HEK293 (cell line): Measurements from ENCODE around the gene SAMD11.

Experiments used
- CTCF ChIA-PET: fragments of 350-600 bp; formaldehyde crosslinking; extraction: SDS; loops from one replicate; lab custom pipeline; 2021; ENCODE audit warnings: antibody characterized with exemption; lab: Yijun Ruan, JAX
- POLR2A ChIA-PET: fragments of 300-600 bp; formaldehyde crosslinking; extraction: SDS; loops from one replicate; lab custom pipeline; 2020; ENCODE audit warnings: antibody characterized with exemption, inconsistent platforms; lab: Yijun Ruan, JAX
- H3K27ac ChIP-seq: fragments of 200-500 bp; sonication (Bioruptor generic); 2 replicates; pipeline ENCODE4 v1.5.1; 2014; ENCODE audit warnings: low read depth, low read length, control low read depth, inconsistent platforms; ENCODE audit errors: extremely low read depth
- H3K36me3 ChIP-seq, 2 experiments: fragments of 200-500 bp in 1 of 2; sonication (Bioruptor generic) in 1 of 2; 1 replicate in 1 of 2; 2 replicates in 1 of 2; pipeline ENCODE4 v1.5.1; 2014 to 2017; ENCODE audit warnings: inconsistent platforms in 2 of 2, low read length in 2 of 2; ENCODE audit not compliant: control insufficient read depth in 2 of 2, insufficient read depth in 1 of 2
- H3K4me1 ChIP-seq: fragments of 200-500 bp; sonication (Bioruptor generic); 2 replicates; pipeline ENCODE4 v1.5.1; 2014; ENCODE audit warnings: mild to moderate bottlenecking, low read length, inconsistent platforms; ENCODE audit not compliant: control insufficient read depth, insufficient read depth
- H3K4me3 ChIP-seq: 2 replicates; pipeline ENCODE4 v1.5.1; 2011; ENCODE audit warnings: low read depth, mild to moderate bottlenecking, control low read depth, low read length, moderate library complexity
- H3K9me3 ChIP-seq: fragments of 200-500 bp; sonication (Bioruptor generic); 2 replicates; pipeline ENCODE4 v1.5.1; 2014; ENCODE audit warnings: low read depth, low read length, inconsistent platforms; ENCODE audit not compliant: control insufficient read depth, insufficient read depth
- HOXD13 ChIP-seq: sonication (generic); formaldehyde crosslinking; IDR thresholded peaks from 2 replicates; pipeline ENCODE4 v1.8.0; 2022; ENCODE audit warnings: missing genetic modification reagents, borderline replicate concordance
- KLF16 ChIP-seq: fragments of 450-650 bp; formaldehyde crosslinking; IDR thresholded peaks from 2 replicates; pipeline ENCODE4 v1.5.1; 2017; ENCODE audit warnings: missing biosample characterization, missing genetic modification characterization
- OVOL3 ChIP-seq: fragments of 450-650 bp; formaldehyde crosslinking; IDR thresholded peaks from 2 replicates; pipeline ENCODE4 v1.5.1; 2016; ENCODE audit warnings: missing biosample characterization, missing genetic modification characterization
- REST ChIP-seq: fragments of 450-650 bp; formaldehyde crosslinking; IDR thresholded peaks from 2 replicates; pipeline ENCODE4 v1.5.1; 2016; ENCODE audit warnings: missing biosample characterization, missing genetic modification characterization
- ZBTB48 ChIP-seq: fragments of 450-650 bp; formaldehyde crosslinking; IDR thresholded peaks from 2 replicates; pipeline ENCODE4 v1.5.1; 2016; ENCODE audit warnings: missing biosample characterization, missing genetic modification characterization
- ZBTB49 ChIP-seq: fragments of 450-650 bp; formaldehyde crosslinking; IDR thresholded peaks from 2 replicates; pipeline ENCODE4 v1.5.1; 2016; ENCODE audit warnings: missing biosample characterization, missing genetic modification characterization, low read depth
- ZBTB7A ChIP-seq: fragments of 450-650 bp; formaldehyde crosslinking; IDR thresholded peaks from 2 replicates; pipeline ENCODE4 v1.5.1; 2016; ENCODE audit warnings: low read depth, missing biosample characterization, missing genetic modification characterization
- ZNF174 ChIP-seq: fragments of 450-650 bp; formaldehyde crosslinking; IDR thresholded peaks from 2 replicates; pipeline ENCODE4 v1.5.0; 2017; ENCODE audit warnings: missing biosample characterization, mild to moderate bottlenecking, missing genetic modification characterization
- ZNF175 ChIP-seq: fragments of 450-650 bp; formaldehyde crosslinking; IDR thresholded peaks from 2 replicates; pipeline ENCODE4 v1.5.1; 2016; ENCODE audit warnings: missing biosample characterization, missing genetic modification characterization
- ZNF221 ChIP-seq: fragments of 450-650 bp; formaldehyde crosslinking; IDR thresholded peaks from 2 replicates; pipeline ENCODE4 v1.5.1; 2017; ENCODE audit warnings: missing biosample characterization, missing genetic modification characterization, borderline replicate concordance
- ZNF23 ChIP-seq: fragments of 450-650 bp; formaldehyde crosslinking; IDR thresholded peaks from 2 replicates; pipeline ENCODE4 v1.5.1; 2016; ENCODE audit warnings: missing biosample characterization, missing genetic modification characterization, borderline replicate concordance
- ZNF335 ChIP-seq: fragments of 450-650 bp; formaldehyde crosslinking; conservative IDR thresholded peaks from 2 replicates; pipeline ENCODE4 v1.5.1; 2016; ENCODE audit warnings: missing biosample characterization, missing genetic modification characterization
- ZNF391 ChIP-seq: fragments of 450-650 bp; formaldehyde crosslinking; IDR thresholded peaks from 2 replicates; pipeline ENCODE4 v1.5.1; 2016; ENCODE audit warnings: low read depth, missing biosample characterization, missing genetic modification characterization, borderline replicate concordance
- ZNF514 ChIP-seq: fragments of 450-650 bp; formaldehyde crosslinking; IDR thresholded peaks from 2 replicates; pipeline ENCODE4 v1.5.1; 2016; ENCODE audit warnings: missing biosample characterization, missing genetic modification characterization
- ZNF518A ChIP-seq: fragments of 450-650 bp; formaldehyde crosslinking; conservative IDR thresholded peaks from 2 replicates; pipeline ENCODE4 v1.5.1; 2016; ENCODE audit warnings: low read depth, missing biosample characterization, missing genetic modification characterization
- ZNF776 ChIP-seq: fragments of 450-650 bp; formaldehyde crosslinking; IDR thresholded peaks from 2 replicates; pipeline ENCODE4 v1.5.0; 2017; ENCODE audit warnings: missing biosample characterization, missing genetic modification characterization, borderline replicate concordance
- ZNF791 ChIP-seq: fragments of 450-650 bp; formaldehyde crosslinking; IDR thresholded peaks from 2 replicates; pipeline ENCODE4 v1.5.1; 2016; ENCODE audit warnings: missing biosample characterization, missing genetic modification characterization
- ZNF843 ChIP-seq: fragments of 450-650 bp; formaldehyde crosslinking; IDR thresholded peaks from 2 replicates; pipeline ENCODE4 v1.5.1; 2016; ENCODE audit warnings: missing biosample characterization, missing genetic modification characterization
- ZSCAN4 ChIP-seq: fragments of 450-650 bp; formaldehyde crosslinking; IDR thresholded peaks from 2 replicates; pipeline ENCODE4 v1.5.1; 2017; ENCODE audit warnings: missing biosample characterization, missing genetic modification characterization
- TF ChIP-seq, protein P1 (sequence below): fragments of 450-650 bp; formaldehyde crosslinking; IDR thresholded peaks from 2 replicates; pipeline ENCODE4 v1.5.1; 2016; ENCODE audit warnings: missing biosample characterization, missing genetic modification characterization

Gene SAMD11

GRCh38 chr1:941015-941587, 17.4 kb downstream of the SAMD11 start (continued):
- TF ChIP-seq ZNF518A (tag by site-specific recombination) (no peak), ZNF391 (tag by site-specific recombination) (peak; percentile 44; the same call in 1 of the 2 replicates), ZNF514 (tag by site-specific recombination) (no peak), ZNF174 (tag by site-specific recombination) (no peak), ZNF791 (tag by site-specific recombination) (no peak), ZBTB7A (no peak), ZNF23 (tag by site-specific recombination) (no peak), ZNF335 (peak; percentile 76; the same call in 1 of the 2 replicates), ZNF843 (tag by site-specific recombination) (no peak), HOXD13 (CRISPR knock-in tag) (no peak), ZNF175 (tag by site-specific recombination) (no peak), ZNF776 (no peak), ZNF221 (no peak)
- TF ChIP-seq, protein P1, sequence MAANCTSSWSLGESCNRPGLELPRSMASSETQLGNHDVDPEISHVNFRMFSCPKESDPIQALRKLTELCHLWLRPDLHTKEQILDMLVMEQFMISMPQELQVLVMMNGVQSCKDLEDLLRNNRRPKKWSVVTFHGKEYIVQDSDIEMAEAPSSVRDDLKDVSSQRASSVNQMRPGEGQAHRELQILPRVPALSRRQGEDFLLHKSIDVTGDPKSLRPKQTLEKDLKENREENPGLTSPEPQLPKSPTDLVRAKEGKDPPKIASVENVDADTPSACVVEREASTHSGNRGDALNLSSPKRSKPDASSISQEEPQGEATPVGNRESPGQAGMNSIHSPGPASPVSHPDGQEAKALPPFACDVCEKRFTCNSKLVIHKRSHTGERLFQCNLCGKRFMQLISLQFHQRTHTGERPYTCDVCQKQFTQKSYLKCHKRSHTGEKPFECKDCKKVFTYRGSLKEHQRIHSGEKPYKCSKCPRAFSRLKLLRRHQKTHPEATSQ (tag by site-specific recombination), result no peak

DNA sequence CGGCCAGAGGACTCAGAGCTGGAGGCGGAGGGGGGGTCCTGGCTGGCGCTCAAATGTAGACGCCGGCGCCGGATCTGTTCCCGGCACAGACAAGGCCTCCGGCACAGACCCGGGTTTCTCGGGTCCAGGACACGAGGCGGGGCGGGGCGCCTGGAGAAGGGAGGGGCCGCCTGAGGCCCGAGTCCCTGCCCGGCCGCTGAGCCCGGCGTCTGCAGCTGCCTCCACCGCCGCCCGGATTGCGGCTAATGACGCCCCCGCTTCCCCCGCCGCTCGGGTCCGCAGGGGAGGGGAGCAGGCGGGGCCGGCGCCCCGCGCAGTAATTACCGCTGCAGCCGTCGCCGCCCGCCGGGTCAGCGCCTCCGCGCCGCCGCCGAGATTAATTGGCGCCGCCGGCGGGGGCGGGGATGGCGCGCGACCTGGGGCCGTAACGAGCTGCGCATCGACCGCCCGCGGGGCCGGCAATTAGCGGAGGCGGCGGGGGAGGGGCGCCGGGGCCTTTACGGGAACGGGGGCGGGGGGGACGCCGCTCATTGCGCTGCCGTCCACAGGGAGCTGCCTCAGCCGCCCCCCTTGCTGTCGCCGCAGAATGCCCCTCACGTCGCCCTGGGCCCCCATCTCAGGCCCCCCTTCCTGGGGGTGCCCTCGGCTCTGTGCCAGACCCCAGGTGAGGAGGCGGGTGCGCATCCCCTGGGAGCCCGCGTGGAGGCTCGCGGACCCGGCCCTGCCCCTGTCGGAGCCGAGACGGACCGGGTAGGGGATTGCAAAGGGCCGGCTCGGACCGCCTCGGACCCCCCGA, 18.1 kb downstream of the SAMD11 start:
- peak overlapping the region; percentile 98 for H3K27ac ChIP-seq
- ChIA-PET CTCF (interaction anchor here (0.6 to 2.7 kb wide), 11 partner anchors 9 to 350 kb away, joined by 3 to 15 read pairs (median 3); no protein-coding TSS in a partner anchor), POLR2A (interaction anchor here (0.7 to 9.4 kb wide), 15 partner anchors 10 to 58 kb away, joined by 3 to 111 read pairs (median 12); partner anchors contain the start of genes HES4, NOC2L, PLEKHN1 and SAMD11)
- peaks cover 0 to 48% of the 10 kb centered on the region in 2 experiments; a peak in 1 of 3 replicates for H3K36me3 ChIP-seq
- H3K4me3 ChIP-seq, result peak overlapping the region; percentile 46
- no peaks in the 10 kb centered on the region for H3K9me3 ChIP-seq
- peaks cover 46% of the 10 kb centered on the region for H3K4me1 ChIP-seq
- TF ChIP-seq ZBTB49 (tag by site-specific recombination) (no peak), ZNF335 (peak; percentile 37), OVOL3 (no peak), KLF16 (no peak), ZBTB48 (tag by site-specific recombination) (0 out of 2 replicates have a peak, but pooled peaks have one; percentile 12), REST (tag by site-specific recombination) (no peak), ZSCAN4 (no peak)
